NT2/D1 (cell line): Measurements from ENCODE around the gene USP5.

Experiments used
- DNase-seq: peaks from one replicate; pipeline ENCODE4 v3.0.0-alpha.2; 2011; ENCODE audit warnings: low read depth, low spot score
- H3K27me3 ChIP-seq: 2 replicates; pipeline ENCODE4 v1.6.0; 2011; ENCODE audit warnings: mild to moderate bottlenecking; ENCODE audit not compliant: insufficient read length, insufficient read depth
- H3K36me3 ChIP-seq: 2 replicates; pipeline ENCODE4 v1.6.1; 2011; ENCODE audit warnings: mild to moderate bottlenecking, low read length, mixed read lengths; ENCODE audit not compliant: insufficient read depth, insufficient read length
- H3K4me1 ChIP-seq: 2 replicates; pipeline ENCODE4 v1.5.1; 2011; ENCODE audit not compliant: insufficient read depth, insufficient read length
- H3K4me3 ChIP-seq: 2 replicates; pipeline ENCODE4 v1.5.1; 2011; ENCODE audit warnings: low read depth; ENCODE audit not compliant: insufficient read length
- H3K9ac ChIP-seq: 2 replicates; pipeline ENCODE4 v1.6.0; 2011; ENCODE audit warnings: low read depth; ENCODE audit not compliant: insufficient read length
- H3K9me3 ChIP-seq: 2 replicates; pipeline ENCODE4 v1.5.1; 2011; ENCODE audit warnings: mild to moderate bottlenecking, low read length; ENCODE audit not compliant: insufficient read depth
- SUZ12 ChIP-seq: IDR thresholded peaks from 2 replicates; pipeline ENCODE4 v1.6.1; 2011; ENCODE audit not compliant: insufficient read length, insufficient read depth; ENCODE audit errors: extremely low read depth
- YY1 ChIP-seq: IDR thresholded peaks from 2 replicates; pipeline ENCODE4 v1.6.1; 2011; ENCODE audit not compliant: insufficient read length, insufficient read depth
- ZNF274 ChIP-seq: IDR thresholded peaks from 2 replicates; pipeline ENCODE4 v1.6.1; 2011; ENCODE audit warnings: mild to moderate bottlenecking, low read depth, low read length

The USP5 gene

GRCh38 chr12:6827437-6827911, 24.5 kb upstream of the USP5 start:
- H3K27me3 ChIP-seq, result no peaks in the 10 kb centered on the region
- DNase-seq, result peak; percentile 96
- peaks cover 60% of the 10 kb centered on the region for H3K4me1 ChIP-seq
- peaks cover 56% of the 10 kb centered on the region for H3K36me3 ChIP-seq
- H3K4me3 ChIP-seq, result peak overlapping the region; percentile 5
- TF ChIP-seq YY1 (no peak), ZNF274 (no peak), SUZ12 (no peak)
- H3K9me3 ChIP-seq, result no peaks in the 10 kb centered on the region
- H3K9ac ChIP-seq, result peak overlapping the region; percentile 80

GRCh38 chr12:6827982-6828780, 23.8 kb upstream of the USP5 start, which contains the start of gene P3H3:
P3H3 (plus strand) TSS chr12:6828407; CDS start chr12:6828441, 34 bp downstream.
- Histone ChIP-seq H3K9ac (peak within 1 kb of the TSS; percentile 94), H3K36me3 (peaks cover 59% of the 10 kb centered on the region), H3K4me3 (peak within 1 kb of the TSS; percentile 93), H3K27me3 (no peaks in the 10 kb centered on the region), H3K4me1 (peaks cover 54% of the 10 kb centered on the region), H3K9me3 (no peaks in the 10 kb centered on the region)
- no peak for TF ChIP-seq SUZ12
- no peak for TF ChIP-seq ZNF274
- TF ChIP-seq YY1, result no peak
- peak; percentile 89 for DNase-seq

GRCh38 chr12:6828781-6829535, 23.0 kb upstream of the USP5 start:
- peak; percentile 80 for DNase-seq
- TF ChIP-seq ZNF274 (no peak), YY1 (no peak), SUZ12 (peak; percentile 40)
- H3K36me3 ChIP-seq, result peaks cover 65% of the 10 kb centered on the region
- H3K9me3 ChIP-seq, result no peaks in the 10 kb centered on the region
- peaks cover 47% of the 10 kb centered on the region for H3K4me1 ChIP-seq
- H3K9ac ChIP-seq, result peak overlapping the region; percentile 94
- peak overlapping the region; percentile 93 for H3K4me3 ChIP-seq
- no peaks in the 10 kb centered on the region for H3K27me3 ChIP-seq

GRCh38 chr12:6829536-6830220, 22.3 kb upstream of the USP5 start:
- TF ChIP-seq ZNF274 (no peak), YY1 (no peak), SUZ12 (no peak)

GRCh38 chr12:6830286-6830890, 21.6 kb upstream of the USP5 start:
- H3K9me3 ChIP-seq, result no peaks in the 10 kb centered on the region
- peaks cover 35% of the 10 kb centered on the region for H3K4me1 ChIP-seq
- no peak overlapping the region for H3K4me3 ChIP-seq
- H3K9ac ChIP-seq, result peak overlapping the region; percentile 94
- no peak for DNase-seq
- H3K36me3 ChIP-seq, result peaks cover 66% of the 10 kb centered on the region
- TF ChIP-seq SUZ12, result no peak
- no peak for TF ChIP-seq ZNF274
- no peak for TF ChIP-seq YY1
- no peaks in the 10 kb centered on the region for H3K27me3 ChIP-seq

More at GRCh38 chr12:6829536-6830220, 22.3 kb upstream of the USP5 start:
- H3K9me3 ChIP-seq, result no peaks in the 10 kb centered on the region
- DNase-seq, result no peak
- peaks cover 43% of the 10 kb centered on the region for H3K4me1 ChIP-seq
- peaks cover 64% of the 10 kb centered on the region for H3K36me3 ChIP-seq
- no peaks in the 10 kb centered on the region for H3K27me3 ChIP-seq
- peak overlapping the region; percentile 94 for H3K9ac ChIP-seq
- H3K4me3 ChIP-seq, result peak overlapping the region; percentile 93

- Histone ChIP-seq H3K27me3 (no peaks in the 10 kb centered on the region), H3K36me3 (peaks cover 69% of the 10 kb centered on the region), H3K4me1 (peaks cover 32% of the 10 kb centered on the region), H3K9ac (no peak overlapping the region), H3K4me3 (no peak overlapping the region), H3K9me3 (no peaks in the 10 kb centered on the region)
- no peak for DNase-seq
- TF ChIP-seq ZNF274 (no peak), SUZ12 (no peak), YY1 (no peak)
Observed at GRCh38 chr12:6830999-6831398, 21.0 kb upstream of the USP5 start.
